ENCODE results near the gene ZKSCAN1. TPM values are rescaled to one million over a fixed set of nuclear protein-coding genes. Genes with fewer than 3 reads are reported as not detected.
A peak's percentile ranks its signal among the peaks of the same experiment; 100 is the strongest.

ZKSCAN1 gene
- total RNA-seq, 1 experiment from 2014 or later = 13.6 TPM

DNA sequence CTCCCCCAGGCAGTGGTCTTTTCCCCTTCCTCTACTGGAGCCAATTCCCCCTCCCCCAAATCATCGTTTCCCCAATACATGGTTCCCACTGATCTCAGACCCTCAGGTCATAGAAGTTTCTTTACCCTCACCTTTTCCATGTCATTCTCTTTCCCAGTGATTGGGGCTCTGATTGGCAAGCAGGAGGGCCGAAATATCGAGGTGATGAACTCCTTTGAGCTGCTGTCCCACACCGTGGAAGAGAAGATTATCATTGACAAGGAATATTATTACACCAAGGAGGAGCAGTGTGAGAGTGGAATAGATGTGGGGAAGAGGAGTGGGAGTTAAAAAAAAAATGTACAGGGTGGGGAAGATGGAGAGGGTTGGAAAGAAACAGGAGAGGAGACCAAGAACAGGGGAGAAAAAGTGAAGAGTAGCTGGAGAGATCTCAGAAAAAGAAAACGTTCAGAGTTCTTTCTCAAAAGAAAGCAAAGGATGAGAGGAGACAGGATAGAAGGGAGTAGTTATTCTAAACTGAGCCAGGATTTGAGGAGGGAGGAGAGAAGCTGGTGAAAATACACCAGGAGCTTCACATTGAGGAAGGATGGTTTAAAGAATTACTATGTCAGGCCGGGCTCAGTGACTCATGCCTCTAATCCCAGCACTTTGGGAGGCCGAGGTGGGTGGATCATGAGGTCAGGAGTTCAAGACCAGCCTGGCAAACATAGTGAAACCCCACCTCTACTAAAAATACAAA is 74.2 kb downstream of the ZKSCAN1 start:
- no TSS peak for BruUV-seq (replicated peaks)
- no peak for DNase-seq
- intact Hi-C loops (cut with micrococcal nuclease) = loop anchor here (1.0 kb wide), 1 partner anchor 11 kb away; no protein-coding TSS in a partner anchor
- ChIA-PET CTCF (no interaction called here), POLR2A (ENCODE audit: unreplicated experiment) (no interaction called here)
- no peaks in the 10 kb centered on the region for H3K9me2 ChIP-seq (replicated peaks; ENCODE audit: low read length)
- H3K4me2 ChIP-seq (ENCODE audit: low read length) = peak overlapping the region; percentile 86
- peak overlapping the region; percentile 95 for H2AFZ ChIP-seq (ENCODE audit: low read length)
- peak overlapping the region; percentile 94 for H3K9ac ChIP-seq (ENCODE audit: low read length)
- H3K36me3 ChIP-seq (ENCODE audit: low read depth, low read length) = peaks cover 34% of the 10 kb centered on the region
- no peaks in the 10 kb centered on the region for H3F3A ChIP-seq (ENCODE audit: low read length, unreplicated experiment)
- TF ChIP-seq EZH2 (IDR thresholded peaks at IDR 0.05; ENCODE audit: low read length, unreplicated experiment) (no peak), EZH2phosphoT487 (IDR thresholded peaks at IDR 0.05; ENCODE audit: borderline replicate concordance, low read length) (no peak)
- H3K4me1 ChIP-seq (ENCODE audit: insufficient read depth, low read length) = peaks cover 29% of the 10 kb centered on the region
- no peaks in the 10 kb centered on the region for H3K27me3 ChIP-seq (ENCODE audit: low read length)
- peaks cover 4% of the 10 kb centered on the region; the same call in 1 of the 2 replicates for H4K20me1 ChIP-seq (ENCODE audit: low read length)
- ATAC-seq = no peak
- no peaks in the 10 kb centered on the region for H3K9me3 ChIP-seq (ENCODE audit: low read length)
- H3K79me2 ChIP-seq (ENCODE audit: low read length) = peaks cover 25% of the 10 kb centered on the region
- peak overlapping the region; percentile 59 for H3K27ac ChIP-seq (ENCODE audit: low read length)
- peak overlapping the region; percentile 88 for H3K4me3 ChIP-seq (ENCODE audit: low read length)

DNA sequence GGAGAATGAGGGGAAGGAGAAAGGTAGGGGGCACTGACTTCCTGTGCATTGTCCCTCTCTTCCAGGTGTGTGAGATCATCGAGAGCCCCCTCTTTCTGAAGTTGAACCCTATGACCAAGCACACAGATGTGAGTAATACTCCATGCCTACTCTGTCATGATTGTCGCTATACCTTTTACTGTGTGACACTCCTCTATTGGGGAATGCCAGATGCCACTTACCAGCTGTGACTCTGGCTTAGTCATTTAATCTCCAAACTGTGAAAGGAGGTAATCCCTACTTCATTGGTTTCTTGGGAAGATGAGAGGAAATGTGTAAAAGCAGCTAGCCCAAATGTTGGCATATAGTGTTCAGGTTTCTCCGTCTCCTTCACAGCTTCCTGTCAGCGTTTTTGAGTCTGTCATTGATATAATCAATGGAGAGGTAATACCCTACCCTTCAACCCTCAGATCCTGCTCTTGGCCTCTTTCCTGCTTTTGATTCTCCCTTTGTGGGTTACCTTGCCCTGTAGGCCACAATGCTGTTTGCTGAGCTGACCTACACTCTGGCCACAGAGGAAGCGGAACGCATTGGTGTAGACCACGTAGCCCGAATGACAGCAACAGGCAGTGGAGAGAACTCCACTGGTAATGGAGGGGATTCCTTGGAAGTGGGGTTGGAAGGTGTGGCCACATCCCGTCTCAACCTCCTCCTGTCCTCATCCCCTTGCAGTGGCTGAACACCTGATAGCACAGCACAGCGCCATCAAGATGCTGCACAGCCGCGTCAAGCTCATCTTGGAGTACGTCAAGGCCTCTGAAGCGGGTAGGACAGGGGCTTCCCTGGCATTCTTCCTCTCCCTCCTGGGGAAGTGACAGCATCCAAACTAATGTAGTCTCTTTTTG is 75.4 kb downstream of the ZKSCAN1 start:
- H3K36me3 ChIP-seq (ENCODE audit: low read depth, low read length) = peaks cover 44% of the 10 kb centered on the region
- POLR2A ChIA-PET (ENCODE audit: unreplicated experiment) = no interaction called here

More for the DNA sequence above, 75.4 kb downstream of the ZKSCAN1 start:
- Histone ChIP-seq H3K9me3 (ENCODE audit: low read length) (no peaks in the 10 kb centered on the region), H4K20me1 (ENCODE audit: low read length) (peaks cover 4% of the 10 kb centered on the region; the same call in 1 of the 2 replicates), H3K4me3 (ENCODE audit: low read length) (no peak overlapping the region), H3K27me3 (ENCODE audit: low read length) (no peaks in the 10 kb centered on the region), H3K9ac (ENCODE audit: low read length) (no peak overlapping the region), H3K4me2 (ENCODE audit: low read length) (no peak overlapping the region), H3K4me1 (ENCODE audit: insufficient read depth, low read length) (peaks cover 29% of the 10 kb centered on the region), H3K9me2 (replicated peaks; ENCODE audit: low read length) (no peaks in the 10 kb centered on the region), H2AFZ (ENCODE audit: low read length) (no peak overlapping the region), H3K27ac (ENCODE audit: low read length) (no peak overlapping the region), H3F3A (ENCODE audit: low read length, unreplicated experiment) (no peaks in the 10 kb centered on the region), H3K79me2 (ENCODE audit: low read length) (peaks cover 28% of the 10 kb centered on the region)
- intact Hi-C loops (cut with micrococcal nuclease) = no loop called here
- no peak for TF ChIP-seq EZH2phosphoT487 (IDR thresholded peaks at IDR 0.05; ENCODE audit: borderline replicate concordance, low read length)
- no peak for TF ChIP-seq EZH2 (IDR thresholded peaks at IDR 0.05; ENCODE audit: low read length, unreplicated experiment)
- TF ChIP-seq, protein P1, sequence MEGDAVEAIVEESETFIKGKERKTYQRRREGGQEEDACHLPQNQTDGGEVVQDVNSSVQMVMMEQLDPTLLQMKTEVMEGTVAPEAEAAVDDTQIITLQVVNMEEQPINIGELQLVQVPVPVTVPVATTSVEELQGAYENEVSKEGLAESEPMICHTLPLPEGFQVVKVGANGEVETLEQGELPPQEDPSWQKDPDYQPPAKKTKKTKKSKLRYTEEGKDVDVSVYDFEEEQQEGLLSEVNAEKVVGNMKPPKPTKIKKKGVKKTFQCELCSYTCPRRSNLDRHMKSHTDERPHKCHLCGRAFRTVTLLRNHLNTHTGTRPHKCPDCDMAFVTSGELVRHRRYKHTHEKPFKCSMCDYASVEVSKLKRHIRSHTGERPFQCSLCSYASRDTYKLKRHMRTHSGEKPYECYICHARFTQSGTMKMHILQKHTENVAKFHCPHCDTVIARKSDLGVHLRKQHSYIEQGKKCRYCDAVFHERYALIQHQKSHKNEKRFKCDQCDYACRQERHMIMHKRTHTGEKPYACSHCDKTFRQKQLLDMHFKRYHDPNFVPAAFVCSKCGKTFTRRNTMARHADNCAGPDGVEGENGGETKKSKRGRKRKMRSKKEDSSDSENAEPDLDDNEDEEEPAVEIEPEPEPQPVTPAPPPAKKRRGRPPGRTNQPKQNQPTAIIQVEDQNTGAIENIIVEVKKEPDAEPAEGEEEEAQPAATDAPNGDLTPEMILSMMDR (conservative IDR thresholded peaks at IDR 0.05; ENCODE audit: low read depth, low read length) = no peak
- ATAC-seq = no peak
- BruUV-seq (replicated peaks) = TSS peak; percentile 55
- peak; percentile 24 for DNase-seq
- CTCF ChIA-PET = no interaction called here

Other genes with a start within 250 kb of the ZKSCAN1 start
- gene CYP3A4, start 231.4 kb upstream of the ZKSCAN1 start, total RNA-seq (2014; rRNA removed) = not detected in 2 replicates
- not detected in 2 replicates for gene CYP3A43, start 187.6 kb upstream of the ZKSCAN1 start, total RNA-seq (2014; rRNA removed)
- 0.18 TPM in 1 of 2 replicates, not detected in the other for gene OR2AE1, start 138.6 kb upstream of the ZKSCAN1 start, total RNA-seq (2014; rRNA removed)
- 11.1 and 13.9 TPM in 2 replicates for gene TRIM4, start 96.1 kb upstream of the ZKSCAN1 start, total RNA-seq (2014; rRNA removed)
- gene GJC3, start 86.0 kb upstream of the ZKSCAN1 start, total RNA-seq (2014; rRNA removed) = 0.18 TPM in 1 of 2 replicates, not detected in the other
- gene AZGP1, start 39.6 kb upstream of the ZKSCAN1 start, total RNA-seq (2014; rRNA removed) = 0.18 TPM in 1 of 2 replicates, not detected in the other
- gene ZSCAN21, start 34.2 kb downstream of the ZKSCAN1 start, total RNA-seq (2014; rRNA removed) = 4.7 and 7.3 TPM in 2 replicates
- 16.5 and 18.0 TPM in 2 replicates for gene ZNF3, start 66.1 kb downstream of the ZKSCAN1 start, total RNA-seq (2014; rRNA removed)
- gene COPS6, start 73.4 kb downstream of the ZKSCAN1 start, total RNA-seq (2014; rRNA removed) = 95.7 and 110 TPM in 2 replicates
- gene MCM7, start 85.8 kb downstream of the ZKSCAN1 start, total RNA-seq (2014; rRNA removed) = 208 and 226 TPM in 2 replicates
- gene AP4M1, start 86.0 kb downstream of the ZKSCAN1 start, total RNA-seq (2014; rRNA removed) = 17.9 and 23.9 TPM in 2 replicates
- 51.4 and 58.6 TPM in 2 replicates for gene TAF6, start 103.8 kb downstream of the ZKSCAN1 start, total RNA-seq (2014; rRNA removed)
- 7.5 and 11.6 TPM in 2 replicates for gene CNPY4, start 104.0 kb downstream of the ZKSCAN1 start, total RNA-seq (2014; rRNA removed)
- gene MBLAC1, start 111.4 kb downstream of the ZKSCAN1 start, total RNA-seq (2014; rRNA removed) = 2.7 and 4.3 TPM in 2 replicates
- gene LAMTOR4, start 133.3 kb downstream of the ZKSCAN1 start, total RNA-seq (2014; rRNA removed) = 107 and 146 TPM in 2 replicates
- 19.2 and 20.3 TPM in 2 replicates for gene TRAPPC14, start 143.1 kb downstream of the ZKSCAN1 start, total RNA-seq (2014; rRNA removed)
- gene GAL3ST4, start 153.0 kb downstream of the ZKSCAN1 start, total RNA-seq (2014; rRNA removed) = 0.23 and 1.1 TPM in 2 replicates
- gene GPC2, start 161.8 kb downstream of the ZKSCAN1 start, total RNA-seq (2014; rRNA removed) = 1.6 and 2.3 TPM in 2 replicates
- 0.07 and 1.2 TPM in 2 replicates for gene STAG3, start 162.3 kb downstream of the ZKSCAN1 start, total RNA-seq (2014; rRNA removed)
- gene PVRIG, start 204.4 kb downstream of the ZKSCAN1 start, total RNA-seq (2014; rRNA removed) = not detected in 2 replicates

All from PC-3 (cell line).